ENCODE measurements around the gene COX8C. TPM values are rescaled to one million over a fixed set of nuclear protein-coding genes. Genes with fewer than 3 reads are reported as not detected.
"Not testable (repeated sequence)": the region's sequence is repeated elsewhere in the genome, so short reads cannot be mapped to it uniquely, and the experiment has no call there.

COX8C gene
- polyA plus RNA-seq, 12 donors, result 0.35 to 0.81 (median 0.38) TPM; not detected in 5

DNA sequence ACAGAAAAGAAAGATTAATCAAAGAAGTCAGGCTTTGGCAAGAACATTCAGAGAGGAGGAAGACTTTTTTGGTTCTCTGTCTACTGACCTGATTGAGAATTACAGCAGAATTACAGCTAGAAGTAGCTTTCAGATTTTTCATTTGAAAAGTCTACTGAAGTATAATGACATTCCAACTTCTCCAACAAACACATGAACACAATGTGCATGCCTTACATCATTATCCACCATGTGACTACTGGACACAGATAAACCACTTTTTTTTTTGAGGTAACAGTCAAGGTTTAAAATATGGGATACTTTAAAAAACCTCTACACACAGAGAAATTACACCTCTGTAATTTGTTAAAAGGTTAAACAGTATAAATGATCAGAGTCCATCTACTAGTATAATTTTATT, 26.5 kb upstream of the COX8C start:
- DNase-seq, result no peak

DNA sequence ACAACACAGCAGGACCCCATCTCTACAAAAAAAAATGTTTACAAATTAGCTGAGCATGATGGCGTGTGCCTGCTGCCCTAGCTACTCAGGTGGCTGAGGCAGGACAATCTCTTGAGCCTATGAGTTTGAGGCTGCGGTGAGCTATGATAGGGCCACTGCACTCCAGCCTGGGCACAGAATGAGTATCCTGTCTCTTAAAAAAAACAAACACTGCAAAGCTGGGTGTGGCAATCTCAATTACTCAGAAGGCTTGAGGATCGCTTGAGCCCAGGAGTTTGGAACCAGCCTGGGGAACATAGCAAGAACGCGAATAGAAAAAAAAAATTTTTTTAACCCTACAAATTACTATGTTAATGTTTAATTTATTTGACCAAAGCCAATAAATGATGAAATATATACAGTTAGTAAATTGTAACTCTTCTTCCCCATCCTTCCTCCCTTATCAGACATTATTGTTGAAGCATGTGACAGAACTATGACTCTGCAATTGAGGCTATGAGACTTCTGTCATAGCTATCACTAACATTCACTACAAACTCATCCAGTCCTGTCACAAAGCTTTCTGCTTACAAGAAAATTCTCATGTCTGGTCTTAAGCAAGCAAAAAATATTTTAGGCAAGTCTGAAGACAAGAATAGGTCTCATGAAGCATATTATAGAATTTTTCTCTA, 23.9 kb upstream of the COX8C start:
- no peak for DNase-seq

DNA sequence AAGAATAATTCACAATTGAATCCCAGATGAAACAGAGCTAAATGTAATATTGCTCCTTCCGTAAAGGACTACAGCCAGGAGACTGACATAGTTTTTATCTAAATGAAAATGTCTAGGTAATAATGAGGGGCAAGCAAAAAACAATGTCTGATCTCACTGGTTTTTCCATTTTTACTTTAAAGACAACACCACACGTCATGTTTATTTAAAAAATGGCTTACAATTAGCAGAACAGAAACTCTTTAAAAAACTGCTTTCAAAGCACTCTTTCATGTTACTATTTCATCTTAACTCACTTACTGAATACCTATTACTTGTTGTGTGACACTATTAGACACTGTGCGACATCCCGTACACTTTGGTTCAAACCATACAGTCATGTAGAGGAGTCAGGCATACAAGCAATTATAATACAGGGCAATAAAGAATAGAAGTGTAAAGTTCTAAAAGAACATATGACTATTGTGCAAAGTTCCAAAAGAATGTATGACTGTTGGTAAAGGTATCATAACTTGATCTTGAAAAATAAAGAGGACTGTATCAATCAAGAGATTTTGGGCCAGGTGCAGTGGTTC, 23.3 kb upstream of the COX8C start:
- no peak for DNase-seq

DNA sequence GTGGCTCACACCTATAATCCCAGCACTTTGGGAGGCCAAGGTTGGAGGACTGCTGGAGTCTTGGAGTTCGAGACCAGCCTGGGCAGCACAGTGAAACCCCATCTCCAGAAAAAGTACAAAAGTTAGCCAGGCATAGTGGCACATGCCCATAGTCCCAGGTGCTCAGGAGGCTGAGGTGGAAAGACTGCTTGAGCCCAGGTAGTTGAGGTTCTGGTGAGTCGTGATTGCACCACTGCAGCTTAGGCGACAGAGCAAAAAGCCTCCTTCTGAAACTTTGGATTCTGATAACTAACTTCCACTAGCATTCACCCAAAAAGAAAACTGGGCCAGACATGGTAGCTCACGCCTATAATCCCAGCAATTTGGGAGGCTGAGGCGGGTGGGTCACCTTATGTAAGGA, 20.8 kb upstream of the COX8C start:
- DNase-seq, result no peak

DNA sequence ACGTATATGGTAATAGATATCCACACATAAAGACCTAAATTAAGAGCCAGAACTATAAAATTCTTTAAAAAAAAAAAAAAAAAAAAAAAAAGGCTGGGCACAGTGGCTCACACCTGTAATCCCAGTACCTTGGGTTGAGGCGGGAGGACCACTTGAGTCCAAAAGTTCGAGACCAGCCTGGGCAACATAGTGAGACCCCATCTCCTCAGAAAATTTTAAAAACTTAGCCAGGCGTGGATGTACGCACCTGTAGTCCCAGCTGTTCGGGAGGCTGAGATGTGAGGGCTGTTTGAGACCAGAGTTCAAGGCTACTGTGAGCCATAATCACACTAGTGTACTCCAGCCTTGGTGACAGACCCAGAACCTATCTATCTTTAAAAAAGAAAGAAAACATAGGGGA, 18.4 kb upstream of the COX8C start:
- no peak for DNase-seq

DNA sequence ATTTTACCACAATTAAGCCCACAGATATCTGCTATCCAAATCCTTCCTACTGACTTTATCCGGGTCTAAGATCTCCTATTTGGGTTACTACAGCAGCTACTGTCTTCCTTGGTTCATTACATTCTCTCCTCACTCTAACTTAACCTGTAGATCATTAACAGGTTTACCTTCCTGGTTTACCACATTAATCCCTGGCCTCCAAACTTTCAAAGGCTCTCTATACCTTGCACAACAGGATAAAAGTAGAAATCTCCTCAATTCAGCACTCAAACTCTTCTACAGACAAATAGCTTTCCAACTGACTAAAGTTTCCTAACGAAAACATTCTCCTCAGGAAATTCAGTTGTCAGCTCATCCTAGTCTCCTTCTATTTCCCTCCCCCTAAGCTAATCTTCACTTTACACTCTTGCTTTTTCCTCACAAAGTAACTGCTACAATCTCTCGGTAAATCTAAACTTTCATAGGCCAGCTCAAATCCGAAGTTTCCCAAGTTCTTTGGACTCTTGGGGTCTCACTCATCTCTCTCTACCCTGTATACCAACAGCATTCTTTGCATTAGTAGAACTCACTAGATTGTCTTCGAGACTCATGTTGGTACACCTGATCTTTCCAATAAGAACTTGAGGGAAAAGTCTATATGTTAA, 16.9 kb upstream of the COX8C start:
- no peak for DNase-seq

DNA sequence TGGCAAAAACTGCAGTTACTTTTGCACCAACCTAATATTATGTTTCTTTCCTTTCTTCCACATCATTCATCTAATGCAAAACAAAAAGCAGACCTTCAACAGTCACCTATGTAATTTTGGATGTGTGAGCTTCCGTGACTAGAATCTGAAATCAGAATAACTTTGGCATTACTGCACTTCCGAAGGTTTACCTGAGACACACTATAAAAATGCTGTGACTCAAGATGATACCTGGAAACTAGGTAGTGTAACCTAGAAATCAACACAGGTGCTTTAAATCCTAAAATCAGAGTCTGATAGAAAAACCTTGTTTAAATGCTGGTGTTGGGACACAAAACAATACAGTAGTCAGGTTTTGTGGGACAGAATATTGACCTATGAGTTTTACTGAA, 16.4 kb upstream of the COX8C start:
- no peak for DNase-seq

DNA sequence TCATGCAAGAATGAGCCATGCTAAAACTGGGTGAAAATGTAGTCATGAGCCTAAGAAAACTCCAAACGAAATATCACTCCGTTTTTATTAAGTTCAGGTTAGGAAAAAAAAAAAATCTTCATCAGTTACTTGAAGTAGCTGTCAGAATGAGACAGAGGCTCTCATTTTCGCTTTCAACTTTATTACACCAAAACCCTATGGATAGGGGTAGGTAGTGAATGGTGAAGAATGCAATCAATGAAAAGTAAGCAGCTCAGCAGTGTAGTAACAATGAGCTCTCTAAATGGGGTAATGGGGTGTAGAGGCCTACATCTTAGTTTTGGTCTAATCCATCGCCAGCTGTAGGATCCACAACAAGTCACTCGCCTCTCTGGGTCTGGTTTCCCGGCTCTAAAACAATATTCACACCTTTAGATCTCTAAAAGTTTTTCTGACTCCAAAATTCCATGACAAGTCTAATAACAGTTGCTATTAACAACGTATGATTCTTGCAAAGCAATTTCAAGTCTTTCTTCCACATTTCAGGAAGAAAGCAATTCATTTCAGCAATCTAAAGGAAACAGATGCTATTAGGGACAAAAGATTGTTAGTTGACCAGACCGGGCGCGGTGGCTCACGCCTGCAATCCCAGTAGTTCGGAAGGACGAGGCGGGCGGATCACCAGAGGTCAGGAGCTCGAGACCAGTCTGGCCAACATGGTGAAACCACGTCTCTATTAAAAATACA, 15.8 kb upstream of the COX8C start:
- DNase-seq, result peak; percentile 7

DNA sequence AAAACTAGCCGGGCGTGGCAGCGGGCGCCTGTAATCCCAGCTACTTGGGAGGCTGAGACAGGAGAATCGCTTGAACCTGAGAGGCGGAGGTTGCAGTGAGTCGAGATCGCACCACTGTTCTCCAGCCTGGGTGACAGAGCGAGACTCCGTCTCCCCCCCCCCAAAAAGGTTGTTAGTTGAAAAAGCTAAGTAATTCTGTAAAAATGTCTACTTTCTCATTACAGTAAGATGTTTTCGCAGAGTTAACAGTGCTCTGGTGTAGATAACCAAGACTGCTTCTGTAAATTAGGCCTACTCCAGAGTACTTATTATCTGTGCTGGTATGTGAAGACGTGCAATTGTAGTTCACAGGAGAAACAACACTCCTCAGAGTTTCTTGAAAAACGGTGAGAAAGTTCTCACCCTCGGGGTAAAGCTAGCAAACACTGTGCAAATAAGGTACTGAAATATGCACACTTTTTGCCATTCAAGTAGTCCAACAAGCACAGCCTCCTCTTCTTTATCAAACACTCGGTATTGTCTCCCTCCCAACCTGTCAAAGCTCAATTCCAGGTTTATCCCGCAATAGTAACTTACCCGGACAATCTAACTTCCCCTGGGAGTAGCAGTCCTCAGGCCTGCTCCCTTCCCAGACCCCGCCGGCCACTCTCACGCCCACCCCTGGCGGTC, 15.1 kb upstream of the COX8C start:
- DNase-seq, result peak; percentile 30

DNA sequence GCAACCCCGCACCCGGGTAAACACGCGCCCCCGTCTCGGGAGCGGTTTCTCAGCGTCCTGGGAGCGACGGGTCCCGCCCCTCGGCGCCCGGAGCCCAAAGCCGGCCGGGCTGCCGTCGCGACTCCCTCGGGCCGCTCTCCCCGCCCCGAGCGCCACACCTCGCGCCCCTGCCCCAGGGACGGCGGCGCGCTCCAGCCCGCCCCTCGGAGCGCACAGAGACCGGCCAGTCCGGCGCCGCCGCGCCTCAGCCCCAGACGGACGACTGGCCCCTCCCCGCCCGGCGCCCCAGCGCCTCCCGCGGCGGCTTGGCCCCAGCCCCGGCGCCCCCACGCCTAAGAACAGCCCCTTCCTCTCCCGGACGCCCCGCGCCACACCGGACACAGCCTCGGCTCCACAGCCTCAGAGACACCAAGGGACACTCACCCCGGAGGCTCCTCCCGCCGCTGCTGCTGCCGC, 14.6 kb upstream of the COX8C start:
- peak; percentile 14 for DNase-seq

DNA sequence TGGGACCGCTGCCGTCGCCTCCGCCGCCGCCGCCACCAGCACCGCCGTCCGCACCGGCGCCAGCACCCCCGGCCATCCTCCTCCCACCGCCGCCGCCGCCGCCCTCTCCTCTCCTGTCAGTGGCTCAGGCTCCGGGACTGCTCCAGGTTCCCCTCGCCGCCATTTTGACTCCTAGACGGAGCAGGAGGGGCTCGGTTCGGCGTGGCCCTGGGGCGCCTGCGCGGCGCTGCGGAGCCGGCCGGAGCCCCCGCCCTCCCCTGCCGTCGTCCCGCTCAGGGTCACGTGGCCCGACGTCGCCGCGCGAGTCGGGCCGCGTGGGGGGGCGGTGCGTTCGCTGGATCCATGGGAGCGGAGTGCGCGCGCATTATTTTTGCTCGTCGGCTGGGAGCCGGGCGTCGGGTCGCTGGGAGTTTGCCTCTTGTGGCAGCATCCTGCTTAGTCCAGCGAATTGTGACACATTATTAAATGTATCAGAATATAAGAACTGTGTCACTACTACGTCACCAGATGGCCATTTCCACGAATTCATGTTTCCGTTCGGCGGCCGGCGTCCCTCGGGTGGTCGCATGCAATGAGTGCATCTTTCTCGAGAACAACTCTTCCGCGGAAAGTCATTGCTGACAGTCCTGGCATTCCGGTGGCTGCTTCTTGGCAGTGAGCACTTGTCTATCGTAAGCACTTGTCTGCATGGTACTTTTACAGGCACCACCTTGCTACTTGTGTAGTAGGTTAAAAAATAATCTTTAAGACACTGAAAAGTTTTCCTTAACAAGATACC, 13.9 kb upstream of the COX8C start, which contains the start of gene BTBD7:
BTBD7 (minus strand) TSS at position 184 of the 778 bp plus-strand sequence. CDS start 36,985 bp downstream, outside the sequence.
- DNase-seq, result peak; percentile 95

DNA sequence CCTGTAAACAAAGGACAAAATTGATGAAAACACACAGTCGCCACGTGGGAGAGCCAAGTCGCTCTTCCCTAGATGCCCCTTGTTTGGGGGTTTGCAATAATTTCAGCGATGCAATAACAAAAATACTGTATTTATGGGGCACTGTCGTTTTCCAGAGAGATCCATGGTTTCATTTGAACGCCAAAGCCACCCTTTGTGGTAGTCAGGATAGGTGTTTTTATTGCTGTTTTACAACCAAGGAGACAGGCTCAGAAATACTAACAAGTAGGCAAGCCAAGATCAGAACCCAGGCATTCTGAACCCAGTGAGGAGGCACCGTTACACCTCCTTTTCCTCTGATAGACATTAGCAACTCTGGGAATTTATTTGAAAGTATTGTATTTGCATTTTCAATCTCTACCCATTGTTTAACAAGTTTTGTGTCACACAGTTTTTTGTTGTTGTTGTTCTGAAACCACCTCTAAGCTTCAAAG, 13.3 kb upstream of the COX8C start:
- DNase-seq, result peak; percentile 7

DNA sequence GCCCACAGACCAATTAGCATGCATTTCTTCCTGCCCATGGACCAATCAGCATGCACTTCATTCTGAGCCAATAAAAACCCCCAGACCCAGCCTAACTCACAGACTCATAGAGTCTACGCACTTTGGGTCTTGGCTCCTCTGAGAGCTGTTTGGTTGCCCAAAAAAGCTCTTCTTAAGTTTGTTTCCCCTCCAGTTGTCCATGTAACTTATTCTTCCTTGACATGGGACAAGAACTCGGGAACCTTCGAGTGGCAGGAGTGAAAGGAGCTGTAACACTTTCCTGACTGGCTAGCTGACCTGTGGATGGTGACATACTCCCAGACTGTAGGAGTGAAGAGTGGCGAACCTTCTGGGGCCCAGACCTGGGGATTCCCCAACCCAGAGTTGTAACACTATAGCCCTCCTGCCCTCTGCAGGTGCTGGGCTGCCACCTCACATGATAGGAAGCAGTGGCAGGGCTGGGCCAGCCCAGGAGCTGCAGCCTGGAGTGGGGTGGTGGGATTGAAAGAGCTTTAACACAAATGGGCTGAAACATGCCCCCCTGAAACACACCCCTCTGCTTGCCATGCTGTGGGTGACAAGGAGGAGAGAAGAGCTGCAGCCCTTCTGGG, 9.7 kb upstream of the COX8C start:
- no peak for DNase-seq

DNA sequence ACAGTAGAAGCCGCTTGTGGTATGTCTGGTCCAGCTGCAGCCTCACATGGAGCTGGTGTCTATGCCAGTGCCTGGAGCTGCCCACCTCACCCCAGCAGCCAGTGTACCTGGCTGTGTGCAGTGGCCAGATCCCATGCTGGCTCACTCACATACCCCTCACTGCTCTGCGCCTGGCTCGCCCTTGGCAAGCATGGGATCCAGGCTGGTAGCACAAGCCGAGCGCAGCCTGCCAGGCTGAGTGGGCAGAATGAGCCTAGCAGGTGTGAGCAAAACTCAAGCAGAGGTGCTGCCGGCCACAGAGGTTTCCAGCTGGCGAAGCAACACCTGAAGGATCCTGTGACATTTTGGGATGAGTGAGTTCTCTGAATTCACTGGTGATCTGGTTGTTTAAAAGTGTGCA, 9.1 kb upstream of the COX8C start:
- DNase-seq, result no peak

DNA sequence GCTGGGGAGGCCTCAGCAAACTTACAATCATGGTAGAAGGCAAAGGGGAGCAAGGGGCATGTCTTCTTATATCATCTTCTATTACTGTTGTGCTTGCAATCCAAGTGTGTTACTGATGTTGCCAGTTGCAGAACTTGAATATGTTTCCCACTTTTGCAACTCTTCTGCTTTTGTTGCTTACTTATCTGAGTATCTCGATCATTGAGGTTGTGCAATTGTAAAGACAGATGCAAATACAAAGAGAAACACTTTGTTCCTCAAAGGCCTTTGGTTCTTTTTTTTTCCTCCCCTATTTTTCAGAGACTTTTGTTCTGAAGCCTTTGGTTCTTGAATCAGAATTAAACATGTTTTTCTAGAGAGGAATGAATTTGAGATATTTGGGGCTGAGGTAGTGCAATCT, 3.7 kb upstream of the COX8C start:
- DNase-seq, result no peak

DNA sequence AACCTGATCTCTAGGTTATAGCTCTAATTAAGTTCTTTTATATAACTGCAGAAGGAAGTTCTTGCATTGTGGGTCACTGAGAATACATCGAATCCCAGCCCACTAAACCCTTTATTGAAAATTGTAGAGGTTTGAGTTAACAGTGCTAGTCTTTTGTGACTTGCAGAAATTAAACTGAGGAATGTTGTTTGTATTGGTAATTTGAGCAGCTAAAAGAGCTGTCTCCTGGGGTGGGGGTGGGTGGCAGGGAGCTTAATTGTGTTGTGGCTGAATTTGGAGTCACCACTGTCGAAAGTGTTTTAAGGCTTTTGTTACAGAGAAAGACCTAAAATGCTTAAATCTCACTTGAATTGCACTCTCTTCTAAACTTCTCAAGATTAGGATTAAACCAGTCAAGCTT, 3.2 kb upstream of the COX8C start:
- no peak for DNase-seq

DNA sequence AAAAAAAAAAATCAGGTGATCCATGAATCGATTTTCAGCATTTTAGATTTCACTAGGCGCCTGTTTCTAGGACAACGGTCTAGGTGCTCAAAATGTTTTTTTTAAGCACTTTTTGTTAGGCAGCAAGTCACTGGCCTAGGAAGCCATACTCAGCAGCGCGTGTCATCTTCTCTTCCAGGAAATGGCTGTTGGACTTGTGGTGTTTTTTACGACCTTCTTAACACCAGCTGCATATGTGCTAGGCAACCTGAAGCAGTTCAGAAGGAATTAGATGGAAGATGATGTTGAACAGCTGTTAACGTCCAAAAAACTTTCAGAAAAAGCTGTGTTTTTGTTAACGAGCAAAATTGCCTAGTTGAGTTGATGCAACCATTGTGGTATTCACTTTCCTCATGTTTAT, 868 bp downstream of the COX8C start:
- DNase-seq, result no peak

DNA sequence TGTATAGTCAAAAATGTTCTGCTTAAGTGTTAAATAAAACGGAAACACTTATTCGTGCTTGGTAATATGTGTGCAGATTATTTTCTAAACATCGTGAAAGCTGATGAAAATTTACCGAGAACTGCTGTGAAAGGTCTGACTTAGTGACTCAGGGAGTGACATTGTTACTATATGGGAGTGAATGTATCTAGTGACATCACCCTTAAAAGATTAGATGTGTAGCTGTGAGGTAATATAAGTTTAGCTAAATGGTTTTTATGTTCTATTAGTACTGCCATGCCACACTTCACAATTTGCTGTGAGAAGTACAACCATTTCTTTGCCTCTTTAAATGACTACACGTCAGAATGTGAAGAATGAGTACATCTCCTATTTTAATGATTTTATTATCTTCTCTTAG, 1.3 kb downstream of the COX8C start:
- no peak for DNase-seq

DNA sequence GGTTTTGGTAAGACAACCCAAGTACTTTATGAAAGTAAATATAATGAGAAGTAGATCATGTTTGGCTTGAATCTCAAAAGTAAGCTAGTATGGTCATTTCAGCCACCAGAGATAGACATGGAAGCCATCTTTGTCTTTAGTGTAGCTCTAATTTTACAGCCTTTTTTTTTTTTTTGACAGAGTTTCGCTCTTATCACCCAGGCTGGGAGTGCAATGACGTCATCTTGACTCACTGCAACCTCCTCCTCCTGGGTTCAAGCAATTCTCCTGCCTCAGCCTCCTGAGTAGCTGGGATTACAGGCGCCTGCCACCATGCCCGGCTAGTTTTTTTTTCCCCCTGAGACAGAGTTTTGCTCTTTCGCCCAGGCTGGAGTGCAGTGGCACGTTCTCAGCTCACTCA, 7.9 kb downstream of the COX8C start:
- DNase-seq, result not testable (repeated sequence)

DNA sequence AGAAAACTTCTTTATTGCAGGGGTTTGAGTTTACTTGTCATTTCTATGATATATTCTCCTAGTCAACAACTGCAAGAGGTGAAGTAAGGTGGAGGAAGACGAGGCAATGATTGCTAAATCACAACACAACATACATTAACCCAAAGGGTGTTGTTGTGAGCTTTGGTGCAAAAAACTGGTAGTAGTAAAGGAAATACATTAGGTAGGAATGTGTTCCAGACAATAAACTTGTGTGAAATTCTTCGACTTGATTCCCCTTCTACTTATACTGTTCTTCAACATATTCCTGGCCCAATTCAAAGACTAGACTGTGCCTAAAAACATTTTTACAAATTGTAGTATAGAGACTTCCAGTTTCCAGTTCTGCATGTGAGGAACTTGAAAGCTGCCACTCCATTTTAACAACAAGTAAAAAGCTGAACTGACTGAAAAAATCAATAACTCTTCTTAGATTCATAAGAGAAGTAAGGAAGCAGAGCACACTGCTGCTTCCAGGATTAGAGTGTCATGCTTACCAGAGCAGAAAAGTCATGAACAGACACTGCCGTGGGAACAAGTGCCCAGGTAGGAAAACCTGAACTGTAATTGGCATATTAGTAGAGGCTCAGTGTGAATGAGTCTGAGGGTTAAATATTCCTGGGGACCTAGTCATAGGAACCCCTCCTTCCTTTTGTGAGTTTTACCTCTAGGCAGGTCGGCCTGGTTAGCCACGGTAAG, 22.2 kb downstream of the COX8C start:
- DNase-seq, result no peak

Measured in muscle of arm (tissue), 12 donors.